HAP-1 (cell line): ENCODE data around the gene SMPD2.

ENCODE experiments used
- DNase-seq, 2 experiments: peaks; one replicate each; pipeline ENCODE4 v3.0.0-alpha.2; 2016 to 2020; ENCODE audit warnings: low spot score in 2 of 2
- H3K27me3 ChIP-seq: fragments of 250-450 bp; sonication (Bioruptor Pico); 2 replicates; pipeline ENCODE4 v1.5.1; 2020; ENCODE audit warnings: low read depth, mild to moderate bottlenecking, moderate library complexity
- H3K36me3 ChIP-seq: fragments of 250-450 bp; sonication (Bioruptor Pico); replicated peaks from 2 replicates; pipeline ENCODE4 v1.5.1; 2020; ENCODE audit warnings: mild to moderate bottlenecking
- H3K4me1 ChIP-seq: fragments of 250-450 bp; sonication (Bioruptor Pico); 2 replicates; pipeline ENCODE4 v1.5.1; 2020; ENCODE audit warnings: mild to moderate bottlenecking
- H3K4me3 ChIP-seq: fragments of 250-450 bp; sonication (Bioruptor Pico); 2 replicates; pipeline ENCODE4 v1.5.1; 2020; ENCODE audit warnings: mild to moderate bottlenecking, moderate library complexity
- H3K9me3 ChIP-seq: fragments of 250-450 bp; sonication (Bioruptor Pico); 2 replicates; pipeline ENCODE4 v1.5.1; 2020; ENCODE audit warnings: mild to moderate bottlenecking, moderate library complexity
- in situ Hi-C: fragments of 300-500 bp; cut with MboI; formaldehyde crosslinking; loops from 3 replicates; pipeline ENCODE4 v1.14.3; 2020; ENCODE audit warnings: low sequenced_read_pairs, inconsistent platforms, mixed read lengths

SMPD2 gene

DNA sequence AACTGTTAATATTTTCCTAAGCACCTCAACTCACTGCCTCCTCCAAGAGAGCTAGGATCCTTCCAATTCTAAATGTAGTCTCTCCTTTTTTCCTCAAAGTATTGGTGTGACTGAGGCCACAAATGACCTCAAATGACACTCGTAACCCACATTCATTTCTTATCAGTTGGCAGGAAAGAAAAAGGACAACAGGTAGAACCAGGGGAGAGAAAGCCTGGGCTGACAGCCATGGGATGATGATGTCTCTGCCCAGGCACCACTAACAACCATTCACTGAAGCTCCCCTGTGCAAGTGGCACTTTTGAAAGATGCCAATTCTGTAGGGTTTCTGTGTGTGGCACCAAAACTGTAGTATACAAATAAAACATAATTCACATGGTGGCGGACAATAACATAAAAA lies 35.1 kb downstream of the SMPD2 start:
- in situ Hi-C loops, result no loop called here
- Histone ChIP-seq H3K27me3 (no peaks in the 10 kb centered on the region), H3K4me1 (peaks cover 30% of the 10 kb centered on the region), H3K36me3 (peaks cover 76% of the 10 kb centered on the region), H3K9me3 (no peaks in the 10 kb centered on the region), H3K4me3 (no peak overlapping the region)
- no peak for DNase-seq

GRCh38 chr6:109477184-109477583 lies 36.7 kb downstream of the SMPD2 start:
- Histone ChIP-seq H3K9me3 (no peaks in the 10 kb centered on the region), H3K36me3 (peaks cover 75% of the 10 kb centered on the region), H3K27me3 (no peaks in the 10 kb centered on the region), H3K4me3 (no peak overlapping the region), H3K4me1 (peaks cover 43% of the 10 kb centered on the region)
- in situ Hi-C loops, result no loop called here
- no peak for DNase-seq

GRCh38 chr6:109477725-109478124 lies 37.2 kb downstream of the SMPD2 start:
- DNase-seq, result no peak
- in situ Hi-C loops, result no loop called here
- peaks cover 43% of the 10 kb centered on the region for H3K4me1 ChIP-seq
- H3K4me3 ChIP-seq, result no peak overlapping the region
- H3K9me3 ChIP-seq, result no peaks in the 10 kb centered on the region
- no peaks in the 10 kb centered on the region for H3K27me3 ChIP-seq
- peaks cover 72% of the 10 kb centered on the region for H3K36me3 ChIP-seq

GRCh38 chr6:109478222-109478805 lies 37.8 kb downstream of the SMPD2 start:
- H3K36me3 ChIP-seq, result peaks cover 67% of the 10 kb centered on the region

DNA sequence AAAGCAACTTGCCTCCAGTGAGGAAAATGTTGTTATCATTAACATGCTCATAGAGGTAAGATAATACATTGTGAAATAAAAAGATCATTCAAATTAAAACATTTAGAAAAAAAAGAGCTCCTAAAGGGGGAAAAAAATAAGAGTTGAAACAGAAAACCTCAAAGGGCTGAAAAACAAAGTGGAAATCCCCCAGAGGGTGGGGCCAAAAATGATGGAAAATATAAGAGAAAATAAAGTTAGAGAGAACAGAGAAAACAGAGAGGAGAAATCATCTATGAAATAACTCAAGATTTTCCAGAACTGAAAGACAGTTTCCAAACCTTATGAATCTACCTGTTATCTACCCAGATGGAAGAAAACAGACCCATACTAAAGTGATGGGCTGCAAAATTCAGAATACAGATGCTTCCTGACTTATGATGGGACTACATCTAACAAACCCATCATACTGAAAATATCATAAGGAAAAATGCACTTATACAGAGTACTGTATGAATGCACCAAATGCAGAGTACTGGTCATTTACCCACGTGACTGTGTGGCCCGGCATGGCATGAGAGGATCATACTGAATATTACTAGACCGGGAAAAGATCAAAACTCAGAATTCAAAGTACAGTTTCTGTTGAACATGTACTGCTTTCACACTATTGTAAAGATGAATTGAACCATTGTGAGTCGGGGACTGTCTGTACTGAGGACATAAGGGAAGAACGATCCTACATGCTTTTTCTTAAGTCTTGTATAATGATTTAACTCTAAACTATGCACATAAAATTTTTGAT lies 38.5 kb downstream of the SMPD2 start:
- Histone ChIP-seq H3K27me3 (no peaks in the 10 kb centered on the region), H3K9me3 (no peaks in the 10 kb centered on the region), H3K4me3 (peak overlapping the region; percentile 6; the same call in 1 of the 2 replicates), H3K4me1 (peaks cover 46% of the 10 kb centered on the region), H3K36me3 (peaks cover 64% of the 10 kb centered on the region)
- DNase-seq, result no peak
- in situ Hi-C loops, result no loop called here

More at GRCh38 chr6:109478222-109478805, 37.8 kb downstream of the SMPD2 start:
- no peak overlapping the region for H3K4me3 ChIP-seq
- no peaks in the 10 kb centered on the region for H3K27me3 ChIP-seq
- in situ Hi-C loops, result no loop called here
- no peaks in the 10 kb centered on the region for H3K9me3 ChIP-seq
- DNase-seq, result no peak
- H3K4me1 ChIP-seq, result peaks cover 43% of the 10 kb centered on the region

- H3K27me3 ChIP-seq, result no peaks in the 10 kb centered on the region
- peaks cover 47% of the 10 kb centered on the region for H3K4me1 ChIP-seq
- no peak for DNase-seq
- in situ Hi-C loops, result no loop called here
- no peaks in the 10 kb centered on the region for H3K9me3 ChIP-seq
- H3K4me3 ChIP-seq, result no peak overlapping the region
- peaks cover 48% of the 10 kb centered on the region for H3K36me3 ChIP-seq
These were observed 40.5 kb downstream of the SMPD2 start for GRCh38 chr6:109480993-109481480.

DNA sequence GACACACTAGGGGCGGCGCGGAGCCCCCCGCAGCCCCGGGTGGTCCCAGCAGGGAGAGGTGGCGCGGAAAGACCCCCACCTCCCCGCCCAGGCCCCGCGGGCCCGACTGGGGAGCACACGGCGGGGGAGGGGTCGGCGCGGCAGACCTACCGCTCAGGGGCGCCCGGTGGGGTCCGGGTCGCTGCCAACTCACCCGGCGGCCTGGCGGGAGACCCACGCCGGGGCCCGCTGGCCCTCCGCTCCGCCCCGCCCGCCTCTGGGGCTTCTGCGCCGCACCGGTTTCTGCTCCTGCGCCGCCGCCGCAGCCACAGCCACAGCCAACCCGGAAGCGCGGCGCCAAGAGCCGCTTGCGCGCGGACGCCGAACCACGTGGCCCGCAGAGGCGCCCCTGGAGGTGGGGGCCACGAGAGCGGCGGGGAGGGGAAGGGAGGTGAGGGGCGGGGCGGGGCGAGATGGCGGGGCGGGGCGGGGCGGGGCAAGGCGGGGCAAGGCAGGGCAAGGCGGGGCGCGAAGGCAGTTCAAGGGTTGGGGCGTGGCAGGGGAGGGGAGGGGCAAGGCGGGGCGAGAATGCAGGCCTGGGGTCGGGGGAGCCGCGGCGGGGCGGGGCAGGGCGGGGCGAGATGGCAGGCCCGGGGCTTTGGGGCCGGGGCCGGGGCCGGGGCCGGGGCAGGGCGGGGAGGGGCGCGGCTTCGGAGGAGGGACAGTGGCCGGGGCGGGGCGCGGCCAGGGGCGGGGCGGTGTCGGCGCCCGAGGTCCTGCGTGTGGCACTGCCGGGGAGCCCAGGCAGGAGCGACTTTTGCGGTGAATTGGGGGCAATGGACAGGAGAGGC lies 42.6 kb downstream of the SMPD2 start, which contains the start of gene ZBTB24:
Gene ZBTB24 (minus strand): TSS at position 315 of the 830 bp plus-strand sequence. CDS start 1,193 bp downstream, outside the sequence.
- DNase-seq, result peak; percentile 79 to 97
- in situ Hi-C loops, result no loop called here
- H3K4me1 ChIP-seq, result peaks cover 40% of the 10 kb centered on the region
- no peaks in the 10 kb centered on the region for H3K9me3 ChIP-seq
- H3K36me3 ChIP-seq, result peaks cover 34% of the 10 kb centered on the region
- H3K4me3 ChIP-seq, result peak within 1 kb of the TSS; percentile 67
- no peaks in the 10 kb centered on the region for H3K27me3 ChIP-seq

DNA sequence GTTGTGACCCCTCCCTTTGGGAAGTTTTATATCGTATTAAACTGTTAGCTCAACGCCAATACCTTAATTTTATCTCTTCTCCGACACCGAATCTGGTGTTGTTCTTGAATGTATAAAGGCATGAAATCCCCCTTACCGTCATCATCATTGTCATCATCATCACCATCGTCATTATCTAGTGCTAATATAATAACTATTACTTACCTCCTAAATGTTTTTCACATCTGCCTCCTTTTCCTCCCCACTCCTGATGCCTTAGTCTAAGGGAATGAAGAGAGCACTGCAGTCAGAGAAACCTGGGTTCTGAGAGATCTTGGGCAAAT lies 43.2 kb downstream of the SMPD2 start:
- H3K4me3 ChIP-seq, result peak overlapping the region; percentile 28
- in situ Hi-C loops, result no loop called here
- DNase-seq, result no peak
- no peaks in the 10 kb centered on the region for H3K27me3 ChIP-seq
- H3K4me1 ChIP-seq, result peaks cover 35% of the 10 kb centered on the region
- H3K36me3 ChIP-seq, result peaks cover 34% of the 10 kb centered on the region
- H3K9me3 ChIP-seq, result no peaks in the 10 kb centered on the region

DNA sequence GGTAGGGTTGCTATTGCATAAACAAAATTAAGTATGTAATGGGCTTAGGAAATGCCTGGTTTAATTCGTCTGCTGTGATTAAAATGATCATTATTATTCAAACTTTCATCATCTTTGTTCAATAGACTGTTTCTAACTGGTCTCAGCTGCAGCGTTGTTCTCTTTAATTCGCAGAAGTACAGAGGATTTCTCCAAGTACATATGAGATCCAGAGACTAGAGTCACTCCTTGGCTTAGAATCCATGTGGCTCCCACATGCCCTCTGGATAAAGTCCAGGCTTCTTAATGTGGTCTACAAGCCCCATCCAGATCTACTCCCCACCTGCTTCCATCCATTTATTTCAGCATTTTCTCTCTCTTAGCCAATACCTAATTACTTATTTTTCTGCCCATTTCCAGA lies 43.6 kb downstream of the SMPD2 start:
- no peaks in the 10 kb centered on the region for H3K27me3 ChIP-seq
- no peak for DNase-seq
- no peak overlapping the region for H3K4me3 ChIP-seq
- in situ Hi-C loops, result no loop called here
- no peaks in the 10 kb centered on the region for H3K9me3 ChIP-seq
- peaks cover 30% of the 10 kb centered on the region for H3K4me1 ChIP-seq
- peaks cover 31% of the 10 kb centered on the region for H3K36me3 ChIP-seq

- in situ Hi-C loops, result no loop called here
- no peak for DNase-seq
- Histone ChIP-seq H3K27me3 (no peaks in the 10 kb centered on the region), H3K36me3 (peaks cover 21% of the 10 kb centered on the region), H3K4me3 (no peak overlapping the region), H3K9me3 (no peaks in the 10 kb centered on the region), H3K4me1 (peaks cover 20% of the 10 kb centered on the region)
These were observed 44.9 kb downstream of the SMPD2 start for GRCh38 chr6:109485266-109485935.

DNA sequence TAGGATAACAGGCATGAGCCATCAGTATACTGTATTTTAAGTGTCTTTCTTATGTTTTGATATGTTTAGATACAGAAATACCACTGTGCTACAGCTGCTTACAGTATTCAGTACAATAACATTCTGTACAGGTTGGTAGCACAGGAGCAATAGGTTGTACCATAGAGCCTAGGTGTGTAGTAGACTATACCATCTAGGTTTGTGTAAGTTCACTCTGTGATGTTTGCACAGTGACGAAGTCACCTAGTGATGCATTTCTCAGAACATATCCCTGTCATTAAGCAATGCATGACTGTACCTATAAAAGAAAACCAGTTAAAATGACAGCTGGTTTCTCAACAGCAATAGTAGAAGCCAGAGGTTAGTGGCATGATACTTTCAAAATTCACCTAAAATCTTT lies 45.5 kb downstream of the SMPD2 start:
- H3K4me3 ChIP-seq, result no peak overlapping the region
- H3K9me3 ChIP-seq, result no peaks in the 10 kb centered on the region
- peaks cover 14% of the 10 kb centered on the region for H3K36me3 ChIP-seq
- in situ Hi-C loops, result no loop called here
- H3K4me1 ChIP-seq, result peaks cover 13% of the 10 kb centered on the region
- no peaks in the 10 kb centered on the region for H3K27me3 ChIP-seq
- DNase-seq, result no peak

GRCh38 chr6:109488001-109488400 lies 47.5 kb downstream of the SMPD2 start:
- Histone ChIP-seq H3K4me3 (no peak overlapping the region), H3K9me3 (no peaks in the 10 kb centered on the region), H3K27me3 (no peaks in the 10 kb centered on the region), H3K4me1 (peaks cover 4% of the 10 kb centered on the region), H3K36me3 (no peaks in the 10 kb centered on the region)
- in situ Hi-C loops, result no loop called here
- DNase-seq, result no peak

DNA sequence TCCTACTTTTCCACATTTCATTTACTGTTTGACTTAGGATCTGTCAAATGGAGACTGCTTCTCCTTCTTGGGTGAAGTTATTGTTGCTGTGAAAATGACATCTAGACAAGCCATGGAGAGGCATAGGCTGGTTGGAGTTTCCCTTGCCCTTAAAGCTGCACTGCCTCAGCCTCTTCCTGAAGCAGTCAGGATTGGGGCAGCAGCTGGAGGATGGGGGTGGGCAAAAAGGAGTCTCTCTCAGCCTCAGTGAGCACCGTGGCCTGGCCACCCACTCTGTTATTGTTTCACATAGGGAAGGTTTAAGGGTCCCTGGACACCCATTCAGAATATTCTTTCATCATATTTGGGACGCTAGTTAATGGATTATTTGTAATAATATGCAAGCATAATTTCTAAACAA lies 50.2 kb downstream of the SMPD2 start:
- Histone ChIP-seq H3K9me3 (no peaks in the 10 kb centered on the region), H3K4me1 (no peaks in the 10 kb centered on the region), H3K4me3 (no peak overlapping the region), H3K27me3 (peaks cover 15% of the 10 kb centered on the region), H3K36me3 (no peaks in the 10 kb centered on the region)
- no peak for DNase-seq
- in situ Hi-C loops, result no loop called here
